SU-DHL-6 (cell line): Measurements from ENCODE around the gene HOTAIR.

Experiments used
- H2AFZ ChIP-seq: fragments of 200-600 bp; sonication (generic); 2 replicates; pipeline ENCODE4 v1.6.1; 2014; ENCODE audit warnings: low read depth, mild to moderate bottlenecking, moderate library complexity, mixed read lengths, antibody characterized with exemption, low read length; ENCODE audit not compliant: severe bottlenecking
- H3F3A ChIP-seq: fragments of 200-600 bp; shearing (Covaris generic); 2 replicates; pipeline ENCODE4 v1.6.0; 2016; ENCODE audit warnings: antibody characterized with exemption, mild to moderate bottlenecking; ENCODE audit not compliant: insufficient read depth
- H3K27ac ChIP-seq: fragments of 200-600 bp; sonication (generic); 2 replicates; pipeline ENCODE4 v1.5.1; 2016; ENCODE audit warnings: low read depth, mild to moderate bottlenecking, low read length, moderate library complexity, mixed read lengths
- H3K27me3 ChIP-seq: fragments of 200-600 bp; sonication (generic), shearing (Covaris generic); 2 replicates; pipeline ENCODE4 v1.6.0; 2014; ENCODE audit warnings: mild to moderate bottlenecking, low read length
- H3K36me3 ChIP-seq: fragments of 200-600 bp; sonication (generic); 2 replicates; pipeline ENCODE4 v1.6.1; 2014; ENCODE audit warnings: mild to moderate bottlenecking, low read length, mixed read lengths
- H3K4me2 ChIP-seq: fragments of 300-600, 200-600 bp; shearing (Covaris generic), sonication (generic); 2 replicates; pipeline ENCODE4 v1.6.0; 2014; ENCODE audit warnings: low read length, low read depth, mild to moderate bottlenecking; ENCODE audit not compliant: poor library complexity, severe bottlenecking
- H3K4me3 ChIP-seq: fragments of 200-600 bp; sonication (generic); 2 replicates; pipeline ENCODE4 v1.5.1; 2014; ENCODE audit warnings: antibody characterized with exemption, low read length, mild to moderate bottlenecking, mixed read lengths; ENCODE audit not compliant: insufficient read depth, poor library complexity, severe bottlenecking
- H3K79me2 ChIP-seq: fragments of 200-600 bp; sonication (generic); 2 replicates; pipeline ENCODE4 v1.6.1; 2014; ENCODE audit warnings: mild to moderate bottlenecking, low read length, moderate library complexity; ENCODE audit not compliant: insufficient read depth
- H3K9ac ChIP-seq: fragments of 200-600 bp; sonication (generic); 2 replicates; pipeline ENCODE4 v1.7.0; 2014; ENCODE audit warnings: mild to moderate bottlenecking, low read length
- H3K9me2 ChIP-seq: fragments of 200-600 bp; sonication (generic); replicated peaks from 2 replicates; pipeline ENCODE4 v1.6.1; 2014; ENCODE audit warnings: low read length; ENCODE audit not compliant: insufficient read depth
- H3K9me3 ChIP-seq: fragments of 200-600 bp; sonication (generic); 2 replicates; pipeline ENCODE4 v1.6.1; 2014; ENCODE audit warnings: low read length, mixed read lengths; ENCODE audit not compliant: insufficient read depth
- H4K20me1 ChIP-seq: fragments of 200-600 bp; sonication (generic); 2 replicates; pipeline ENCODE4 v1.6.1; 2014; ENCODE audit warnings: low read depth, mild to moderate bottlenecking, antibody characterized with exemption, low read length, moderate library complexity, mixed read lengths
- CTCF ChIP-seq: fragments of 200-600 bp; sonication (generic); IDR thresholded peaks from one replicate; pipeline ENCODE4 v1.5.1; 2017; ENCODE audit warnings: antibody characterized with exemption, mild to moderate bottlenecking, low read length, moderate library complexity; ENCODE audit not compliant: insufficient read depth, poor library complexity, severe bottlenecking
- EZH2phosphoT487 ChIP-seq: fragments of 200-600 bp; sonication (generic), shearing (Covaris generic); conservative IDR thresholded peaks from 2 replicates; pipeline ENCODE4 v1.6.1; 2018; ENCODE audit warnings: mild to moderate bottlenecking, antibody characterized with exemption, low read length, moderate library complexity, mixed read lengths

HOTAIR gene

GRCh38 chr12:54000116-54001114 is 25.7 kb upstream of the HOTAIR start, which contains the start of gene HOXC9:
Gene HOXC9, plus strand, starts transcription at chr12:54000161. Its CDS starts 28 bp downstream, at chr12:54000189.
- H2AFZ ChIP-seq, result no peak within 1 kb of the TSS
- H3K9me3 ChIP-seq, result no peaks in the 10 kb centered on the region
- H3K9ac ChIP-seq, result no peak within 1 kb of the TSS
- H3K27me3 ChIP-seq, result no peaks in the 10 kb centered on the region
- H3K36me3 ChIP-seq, result no peaks in the 10 kb centered on the region
- H3K4me2 ChIP-seq, result no peak within 1 kb of the TSS
- H4K20me1 ChIP-seq, result no peaks in the 10 kb centered on the region
- TF ChIP-seq CTCF, result no peak
- no peak for TF ChIP-seq EZH2phosphoT487
- H3K79me2 ChIP-seq, result no peaks in the 10 kb centered on the region
- no peaks in the 10 kb centered on the region for H3F3A ChIP-seq
- no peak within 1 kb of the TSS for H3K4me3 ChIP-seq
- no peak within 1 kb of the TSS for H3K27ac ChIP-seq
- no peaks in the 10 kb centered on the region for H3K9me2 ChIP-seq

- H3K27ac ChIP-seq, result no peak overlapping the region
- H3K4me2 ChIP-seq, result no peak overlapping the region
- H3K9me2 ChIP-seq, result no peaks in the 10 kb centered on the region
- H3K9ac ChIP-seq, result no peak overlapping the region
- H3K79me2 ChIP-seq, result no peaks in the 10 kb centered on the region
- no peaks in the 10 kb centered on the region for H3K27me3 ChIP-seq
- no peaks in the 10 kb centered on the region for H3K9me3 ChIP-seq
- TF ChIP-seq CTCF (no peak), EZH2phosphoT487 (no peak)
- H4K20me1 ChIP-seq, result no peaks in the 10 kb centered on the region
- no peaks in the 10 kb centered on the region for H3F3A ChIP-seq
- H3K36me3 ChIP-seq, result no peaks in the 10 kb centered on the region
- no peak overlapping the region for H3K4me3 ChIP-seq
- no peak overlapping the region for H2AFZ ChIP-seq
Measured at GRCh38 chr12:53999559-54000115, 24.9 kb upstream of the HOTAIR start.

- Histone ChIP-seq H4K20me1 (no peaks in the 10 kb centered on the region), H3K27ac (no peak overlapping the region), H3K4me2 (no peak overlapping the region), H3K79me2 (no peaks in the 10 kb centered on the region), H2AFZ (no peak overlapping the region), H3F3A (no peaks in the 10 kb centered on the region), H3K36me3 (no peaks in the 10 kb centered on the region), H3K9me2 (no peaks in the 10 kb centered on the region), H3K27me3 (no peaks in the 10 kb centered on the region), H3K9ac (no peak overlapping the region), H3K4me3 (no peak overlapping the region), H3K9me3 (no peaks in the 10 kb centered on the region)
- no peak for TF ChIP-seq EZH2phosphoT487
- no peak for TF ChIP-seq CTCF
Measured at GRCh38 chr12:53998900-53999236, 24.1 kb upstream of the HOTAIR start.
